HepG2 (cell line): Measurements from ENCODE around the gene ANTXR1. TPM values are rescaled to one million over a fixed set of nuclear protein-coding genes. Genes with fewer than 3 reads are reported as not detected.

Experiments
- DZIP1 ChIP-seq: sonication (generic); formaldehyde crosslinking; IDR thresholded peaks from 2 replicates; pipeline ENCODE4 v1.5.0; 2020; ENCODE audit warnings: mild to moderate bottlenecking, missing genetic modification reagents
- HMGXB4 ChIP-seq, 2 experiments: sonication (generic) in 1 of 2; formaldehyde crosslinking in 1 of 2; IDR thresholded peaks; 2 replicates each; pipeline versions ENCODE4 v1.4.0 to v1.6.1; 2018 to 2020; ENCODE audit warnings: missing genetic modification reagents in 2 of 2, borderline replicate concordance in 1 of 2, low read depth in 1 of 2, mild to moderate bottlenecking in 1 of 2, missing biosample characterization in 1 of 2
- HNRNPL ChIP-seq: fragments of 200-400 bp; formaldehyde crosslinking; IDR thresholded peaks from 2 replicates; pipeline ENCODE4 v1.6.1; 2017; ENCODE audit warnings: mild to moderate bottlenecking, low read depth, low read length
- JUN ChIP-seq: sonication (generic); formaldehyde crosslinking; IDR thresholded peaks from 2 replicates; pipeline ENCODE4 v1.4.0; 2020; ENCODE audit warnings: mild to moderate bottlenecking, missing genetic modification reagents
- MED8 ChIP-seq: sonication (generic); formaldehyde crosslinking; IDR thresholded peaks from 2 replicates; pipeline ENCODE4 v1.8.1; 2023; ENCODE audit warnings: mild to moderate bottlenecking, missing genetic modification reagents; ENCODE audit not compliant: insufficient replicate concordance
- MEIS2 ChIP-seq: sonication (generic); formaldehyde crosslinking; IDR thresholded peaks from 2 replicates; pipeline ENCODE4 v1.9.0; 2021; ENCODE audit warnings: mild to moderate bottlenecking, missing genetic modification reagents
- MXD1 ChIP-seq: sonication (generic); formaldehyde crosslinking; IDR thresholded peaks from 2 replicates; pipeline ENCODE4 v1.4.0; 2020; ENCODE audit warnings: mild to moderate bottlenecking, missing genetic modification reagents
- PATZ1 ChIP-seq: sonication (generic); formaldehyde crosslinking; IDR thresholded peaks from 2 replicates; pipeline ENCODE4 v1.4.0; 2020; ENCODE audit warnings: missing genetic modification reagents
- PRDM15 ChIP-seq: sonication (generic); formaldehyde crosslinking; IDR thresholded peaks from 2 replicates; pipeline ENCODE4 v1.4.0; 2020; ENCODE audit warnings: missing genetic modification reagents
- TAF1 ChIP-seq: sonication (generic); formaldehyde crosslinking; IDR thresholded peaks from 2 replicates; pipeline ENCODE4 v1.4.0; 2020; ENCODE audit warnings: missing genetic modification reagents
- ZBTB34 ChIP-seq: sonication (generic); formaldehyde crosslinking; IDR thresholded peaks from 2 replicates; pipeline ENCODE4 v1.8.0; 2022; ENCODE audit warnings: mild to moderate bottlenecking, missing genetic modification reagents
- ZFP36L1 ChIP-seq: sonication (generic); formaldehyde crosslinking; IDR thresholded peaks from 2 replicates; pipeline ENCODE4 v1.8.0; 2022; ENCODE audit warnings: mild to moderate bottlenecking, missing genetic modification reagents, moderate library complexity
- ZSCAN29 ChIP-seq: sonication (generic); formaldehyde crosslinking; conservative IDR thresholded peaks from 2 replicates; pipeline ENCODE4 v1.4.0; 2020; ENCODE audit warnings: mild to moderate bottlenecking, missing genetic modification reagents
- polyA plus RNA-seq, 8 experiments: library from polyadenylated mRNA; depleted of rRNA in 3 of 8; stranded (reverse) in 7 of 8; unstranded in 1 of 8; fragments of >200 nt; fragmentation: Illumina TruSeq in 4 of 8; extraction: Trizol in 4 of 8; gene quantifications; 2 replicates each; pipeline versions ENCODE4 v1.2.1 to v1.2.3, GENCODE V29; 2011 to 2016; ENCODE audit warnings: low read depth in 4 of 8, missing spikeins in 1 of 8, mixed read lengths in 1 of 8; ENCODE audit not compliant: insufficient read depth in 1 of 8
- total RNA-seq, 5 experiments: library from RNA; depleted of rRNA; stranded (reverse); fragments of >200 nt; fragmentation: Illumina TruSeq; extraction: Trizol; gene quantifications; 2 replicates each; pipeline ENCODE4 v1.2.3, GENCODE V29; 2016; ENCODE audit warnings: low read depth in 1 of 5

Gene ANTXR1
- total and polyA plus RNA-seq, 2 of the 13 experiments (the other 11 are each of a cell fraction or from before 2014, with no cell fraction given) = 4.5 to 12.7 TPM

GRCh38 chr2:69177785-69178636 is 165.0 kb downstream of the ANTXR1 start (continued):
- TF ChIP-seq ZBTB34 (CRISPR knock-in tag) = peak; percentile 99
- TF ChIP-seq PATZ1 (CRISPR knock-in tag) = peak; percentile 90
- TF ChIP-seq HMGXB4 (CRISPR knock-in tag; IDR thresholded peaks at IDR 0.05; ENCODE audit: borderline replicate concordance in 1 of 2, low read depth in 1 of 2) = peak; percentile 84 to 96
- TF ChIP-seq JUN (CRISPR knock-in tag) = peak; percentile 86
- TF ChIP-seq MXD1 (CRISPR knock-in tag) = peak; percentile 95
- no peak for TF ChIP-seq DZIP1 (CRISPR knock-in tag)
- TF ChIP-seq ZSCAN29 (CRISPR knock-in tag) = peak; percentile 97
- TF ChIP-seq MEIS2 (CRISPR knock-in tag) = peak; percentile 98
- TF ChIP-seq ZFP36L1 (CRISPR knock-in tag) = peak; percentile 21; the same call in 1 of the 2 replicates
- TF ChIP-seq MED8 (CRISPR knock-in tag) = peak; percentile 100
- TF ChIP-seq HNRNPL = peak; percentile 93
- no peak for TF ChIP-seq PRDM15 (CRISPR knock-in tag)
- peak; percentile 85 for TF ChIP-seq TAF1 (CRISPR knock-in tag)
